Muscle layer of duodenum (tissue), 2 donors: ENCODE measurements around the gene VEGFD.

Experiments used
- H3K27ac ChIP-seq: one replicate; pipeline ENCODE4 v1.7.0; 2013; ENCODE audit warnings: mild to moderate bottlenecking, low read length
- H3K27me3 ChIP-seq: one replicate; pipeline ENCODE4 v1.7.0; 2013; ENCODE audit warnings: low read depth, mild to moderate bottlenecking, control low read depth, low read length
- H3K36me3 ChIP-seq, 2 donors: one replicate each; pipeline ENCODE4 v1.7.0; 2013; ENCODE audit warnings: low read length in 2 of 2, control low read depth in 1 of 2, mild to moderate bottlenecking in 1 of 2; ENCODE audit not compliant: insufficient read depth in 2 of 2, control insufficient read depth in 1 of 2
- H3K4me1 ChIP-seq, 2 donors: one replicate each; pipeline ENCODE4 v1.7.0; 2013; ENCODE audit warnings: low read length in 2 of 2, mild to moderate bottlenecking in 2 of 2, control low read depth in 1 of 2, moderate library complexity in 1 of 2; ENCODE audit not compliant: insufficient read depth in 2 of 2, control insufficient read depth in 1 of 2
- H3K4me3 ChIP-seq, 2 donors: one replicate each; pipeline ENCODE4 v1.7.0; 2013; ENCODE audit warnings: low read length in 2 of 2, low read depth in 1 of 2, mild to moderate bottlenecking in 1 of 2
- H3K9me3 ChIP-seq, 2 donors: one replicate each; pipeline ENCODE4 v1.7.0; 2013; ENCODE audit warnings: low read length in 2 of 2, control low read depth in 1 of 2, mild to moderate bottlenecking in 1 of 2; ENCODE audit not compliant: control insufficient read depth in 1 of 2
- donor health status: healthy.

Gene VEGFD

DNA sequence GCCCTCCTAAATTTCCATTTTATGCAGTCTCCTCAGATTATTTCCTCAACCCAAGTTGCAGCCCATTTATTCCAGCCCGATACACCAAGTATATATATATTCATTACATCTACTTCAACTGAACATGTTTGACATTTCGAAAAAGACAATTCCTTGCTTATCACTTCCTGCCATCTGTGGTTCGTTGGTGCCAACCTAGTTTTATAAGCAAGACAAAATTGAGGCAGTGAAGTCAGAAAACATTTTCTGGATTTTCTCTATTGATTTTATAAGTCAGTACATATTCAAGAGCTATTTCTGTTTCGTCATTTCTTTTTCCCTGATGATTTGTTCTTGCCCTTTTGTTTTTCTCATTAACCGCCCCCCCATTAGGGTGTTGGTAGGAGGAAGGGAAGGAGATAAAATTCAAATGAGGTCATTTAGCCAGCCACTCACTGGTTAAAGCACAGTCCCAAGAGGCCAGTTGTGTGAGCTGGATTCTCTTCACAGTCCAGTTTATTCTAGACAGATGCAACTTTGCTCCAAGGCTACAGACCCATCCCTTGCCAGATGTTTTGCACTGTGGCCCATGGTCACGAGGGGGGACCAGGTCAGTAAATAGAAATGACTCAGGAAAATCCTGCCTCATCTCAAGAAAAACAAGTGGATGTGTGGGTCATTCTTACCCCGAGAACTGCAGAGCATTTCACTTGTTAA lies 20.3 kb upstream of the VEGFD start:
- Histone ChIP-seq H3K27ac (no peak overlapping the region), H3K36me3 (no peaks in the 10 kb centered on the region), H3K27me3 (no peaks in the 10 kb centered on the region), H3K4me3 (no peak overlapping the region), H3K4me1 (peaks cover 0 to 4% of the 10 kb centered on the region in 2 donors), H3K9me3 (no peaks in the 10 kb centered on the region)

DNA sequence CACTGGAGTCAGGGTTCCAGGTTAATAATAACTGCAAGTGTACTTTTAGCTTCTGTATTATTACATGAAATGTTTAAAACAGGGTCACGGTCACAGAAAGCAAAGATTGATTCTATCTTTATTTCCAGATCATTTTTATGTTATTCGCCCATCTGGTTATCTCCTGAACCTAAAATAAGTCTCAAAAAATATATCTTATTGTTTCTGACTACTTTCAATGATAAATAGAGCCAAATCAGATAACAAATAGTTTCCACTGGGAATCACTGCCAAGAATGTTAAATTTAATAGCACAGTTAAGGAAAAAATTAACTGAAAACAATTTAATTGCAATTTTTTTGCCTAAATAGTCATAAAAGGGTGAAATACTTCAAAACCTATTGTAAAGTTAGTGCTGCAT lies 17.2 kb upstream of the VEGFD start:
- H3K4me3 ChIP-seq = no peak overlapping the region
- H3K36me3 ChIP-seq = no peaks in the 10 kb centered on the region
- no peaks in the 10 kb centered on the region for H3K27me3 ChIP-seq
- H3K27ac ChIP-seq = no peak overlapping the region
- peaks cover 0 to 4% of the 10 kb centered on the region in 2 donors for H3K4me1 ChIP-seq
- no peaks in the 10 kb centered on the region for H3K9me3 ChIP-seq

DNA sequence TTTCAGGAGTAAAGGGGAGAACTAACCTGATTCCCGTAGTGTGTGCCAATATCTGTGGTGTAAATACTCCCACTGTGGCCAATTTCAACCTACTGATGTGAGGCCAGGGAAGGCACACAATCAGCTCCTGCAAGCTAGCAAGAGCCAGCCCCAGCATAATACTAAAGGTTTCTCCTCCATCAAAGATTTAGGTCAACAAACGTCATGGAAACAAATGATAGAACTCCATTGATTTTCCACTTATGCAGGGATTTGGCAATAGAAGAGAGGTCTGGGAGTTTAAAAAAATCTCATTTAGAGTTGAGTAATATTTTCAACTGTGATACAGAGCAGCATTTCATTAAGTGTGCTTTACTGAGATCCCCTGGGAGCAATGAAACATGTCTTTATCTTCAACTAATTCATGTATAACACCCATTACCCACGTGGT lies 15.8 kb upstream of the VEGFD start:
- H3K9me3 ChIP-seq = no peaks in the 10 kb centered on the region
- no peak overlapping the region for H3K4me3 ChIP-seq
- H3K4me1 ChIP-seq = no peaks in the 10 kb centered on the region
- H3K36me3 ChIP-seq = no peaks in the 10 kb centered on the region
- no peak overlapping the region for H3K27ac ChIP-seq
- H3K27me3 ChIP-seq = no peaks in the 10 kb centered on the region

DNA sequence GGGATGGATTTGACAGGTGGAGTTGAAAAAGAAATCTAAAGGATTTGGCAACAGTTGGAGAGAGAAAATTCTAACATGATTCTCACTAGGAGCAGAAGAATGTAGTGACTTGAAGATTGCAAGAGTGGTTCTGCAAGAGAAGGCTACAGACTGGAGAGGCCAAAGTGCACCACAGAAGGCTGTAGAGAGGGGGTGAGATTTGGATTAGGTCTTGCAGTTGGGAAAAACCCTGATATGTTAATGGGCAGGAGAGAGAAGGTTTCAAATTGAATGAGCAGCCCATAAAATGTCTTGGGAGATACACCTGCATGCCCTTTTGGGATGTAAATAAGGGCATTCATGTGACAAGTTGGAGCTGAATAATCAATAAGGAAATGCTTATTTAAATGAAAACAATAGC lies 14.7 kb upstream of the VEGFD start:
- no peak overlapping the region for H3K27ac ChIP-seq
- no peak overlapping the region for H3K4me3 ChIP-seq
- no peaks in the 10 kb centered on the region for H3K36me3 ChIP-seq
- H3K4me1 ChIP-seq = no peaks in the 10 kb centered on the region
- no peaks in the 10 kb centered on the region for H3K9me3 ChIP-seq
- H3K27me3 ChIP-seq = no peaks in the 10 kb centered on the region

DNA sequence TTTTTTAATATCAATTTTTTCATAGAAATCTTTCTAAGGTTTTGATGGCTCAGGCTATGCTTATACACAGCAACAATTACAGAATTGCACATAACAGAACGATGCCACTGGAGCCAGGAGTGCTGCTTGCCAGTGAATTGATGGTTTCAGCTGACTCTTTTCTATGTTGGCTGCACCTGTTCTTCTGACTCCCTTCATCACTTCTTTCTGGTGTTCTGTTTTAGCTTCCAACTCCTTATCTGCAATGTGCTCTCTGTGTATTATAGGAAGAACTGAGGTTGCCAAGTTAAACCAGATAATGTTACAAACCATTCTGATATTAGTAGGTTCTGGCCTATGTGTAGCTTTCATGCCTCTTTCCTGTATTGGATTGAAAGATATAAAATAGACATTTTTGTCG lies 11.6 kb upstream of the VEGFD start:
- H3K4me3 ChIP-seq = no peak overlapping the region
- no peaks in the 10 kb centered on the region for H3K4me1 ChIP-seq
- no peaks in the 10 kb centered on the region for H3K9me3 ChIP-seq
- H3K27me3 ChIP-seq = no peaks in the 10 kb centered on the region
- H3K36me3 ChIP-seq = no peaks in the 10 kb centered on the region
- no peak overlapping the region for H3K27ac ChIP-seq

DNA sequence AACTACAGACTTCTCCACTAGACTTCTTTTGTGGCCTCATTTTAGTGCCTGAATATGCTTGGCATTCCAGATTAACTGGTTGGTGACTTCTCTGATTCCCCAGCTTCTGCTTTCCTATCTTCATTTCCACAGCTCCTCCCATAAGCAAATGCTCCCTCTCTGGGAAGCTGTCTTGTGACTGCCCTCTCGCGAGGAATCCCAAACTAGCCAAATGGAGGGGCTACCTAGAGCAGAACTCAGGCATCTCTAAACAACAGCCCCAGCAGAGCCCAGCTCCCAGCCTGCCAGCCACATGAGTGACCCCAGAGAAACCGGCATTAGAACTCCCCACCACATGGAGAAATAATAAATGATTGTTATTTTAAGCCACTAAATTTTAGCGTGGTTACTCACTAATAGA lies 7.6 kb upstream of the VEGFD start:
- H3K27me3 ChIP-seq = no peaks in the 10 kb centered on the region
- no peak overlapping the region for H3K27ac ChIP-seq
- no peak overlapping the region for H3K4me3 ChIP-seq
- no peaks in the 10 kb centered on the region for H3K36me3 ChIP-seq
- H3K4me1 ChIP-seq = no peaks in the 10 kb centered on the region
- no peaks in the 10 kb centered on the region for H3K9me3 ChIP-seq

DNA sequence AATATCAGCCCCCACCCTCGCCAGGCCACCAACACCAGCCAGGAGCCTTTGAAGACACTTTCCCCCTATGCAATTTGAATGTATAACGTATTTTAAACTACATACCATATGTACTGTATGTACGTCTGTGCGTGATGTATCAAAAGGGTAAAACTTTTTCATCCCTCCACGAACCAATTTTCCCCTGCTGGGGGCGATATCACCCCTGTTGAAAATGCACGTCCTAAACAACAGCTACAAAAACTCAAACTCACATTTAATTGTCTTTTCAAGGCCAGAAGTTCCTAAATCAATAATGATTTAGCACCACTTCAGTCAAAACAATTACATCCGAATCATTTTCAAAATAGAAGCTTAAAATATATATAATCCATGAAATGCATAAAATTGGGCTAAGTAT lies 1.4 kb downstream of the VEGFD start:
- Histone ChIP-seq H3K4me3 (no peak overlapping the region), H3K4me1 (no peaks in the 10 kb centered on the region), H3K27ac (no peak overlapping the region), H3K36me3 (no peaks in the 10 kb centered on the region), H3K27me3 (no peaks in the 10 kb centered on the region), H3K9me3 (no peaks in the 10 kb centered on the region)

DNA sequence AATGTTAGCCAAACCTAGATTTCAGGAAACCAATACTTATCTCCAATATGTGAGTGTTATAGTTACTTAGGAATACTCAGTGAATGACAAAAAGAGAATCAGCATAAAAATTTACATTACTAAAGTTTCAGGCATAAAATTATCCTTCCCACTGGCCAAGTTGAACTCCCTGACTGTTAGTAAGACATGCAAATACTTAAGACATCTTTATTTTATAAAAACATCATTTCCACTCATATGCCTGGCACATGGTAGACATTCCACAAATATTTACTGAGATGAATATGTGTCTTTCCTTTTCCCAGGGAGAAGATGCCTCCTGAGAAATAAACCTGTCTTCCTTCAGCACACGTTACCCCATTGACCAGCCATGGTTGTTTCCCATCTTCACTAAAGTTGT lies 7.3 kb downstream of the VEGFD start:
- Histone ChIP-seq H3K27ac (no peak overlapping the region), H3K27me3 (no peaks in the 10 kb centered on the region), H3K4me3 (no peak overlapping the region), H3K36me3 (no peaks in the 10 kb centered on the region), H3K9me3 (no peaks in the 10 kb centered on the region), H3K4me1 (no peaks in the 10 kb centered on the region)

DNA sequence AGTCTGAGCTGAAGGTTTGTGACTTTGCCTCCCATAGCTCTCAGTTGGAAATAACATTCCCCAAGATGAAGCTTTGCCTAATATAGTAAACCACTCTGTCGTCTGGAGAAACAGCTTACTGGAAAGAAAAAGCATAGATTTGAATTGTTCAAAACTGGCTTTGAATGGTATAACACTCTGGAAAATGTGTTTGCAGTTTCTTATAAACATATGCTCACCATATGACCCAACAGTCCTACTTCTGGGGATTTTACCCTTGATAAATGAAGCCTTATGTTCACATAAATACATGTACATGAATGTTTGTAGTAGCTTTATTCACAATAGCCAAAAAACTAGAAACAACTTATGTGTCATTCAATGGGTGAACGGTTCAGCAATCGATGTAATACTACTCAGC lies 10.2 kb downstream of the VEGFD start:
- H3K27me3 ChIP-seq = no peaks in the 10 kb centered on the region

DNA sequence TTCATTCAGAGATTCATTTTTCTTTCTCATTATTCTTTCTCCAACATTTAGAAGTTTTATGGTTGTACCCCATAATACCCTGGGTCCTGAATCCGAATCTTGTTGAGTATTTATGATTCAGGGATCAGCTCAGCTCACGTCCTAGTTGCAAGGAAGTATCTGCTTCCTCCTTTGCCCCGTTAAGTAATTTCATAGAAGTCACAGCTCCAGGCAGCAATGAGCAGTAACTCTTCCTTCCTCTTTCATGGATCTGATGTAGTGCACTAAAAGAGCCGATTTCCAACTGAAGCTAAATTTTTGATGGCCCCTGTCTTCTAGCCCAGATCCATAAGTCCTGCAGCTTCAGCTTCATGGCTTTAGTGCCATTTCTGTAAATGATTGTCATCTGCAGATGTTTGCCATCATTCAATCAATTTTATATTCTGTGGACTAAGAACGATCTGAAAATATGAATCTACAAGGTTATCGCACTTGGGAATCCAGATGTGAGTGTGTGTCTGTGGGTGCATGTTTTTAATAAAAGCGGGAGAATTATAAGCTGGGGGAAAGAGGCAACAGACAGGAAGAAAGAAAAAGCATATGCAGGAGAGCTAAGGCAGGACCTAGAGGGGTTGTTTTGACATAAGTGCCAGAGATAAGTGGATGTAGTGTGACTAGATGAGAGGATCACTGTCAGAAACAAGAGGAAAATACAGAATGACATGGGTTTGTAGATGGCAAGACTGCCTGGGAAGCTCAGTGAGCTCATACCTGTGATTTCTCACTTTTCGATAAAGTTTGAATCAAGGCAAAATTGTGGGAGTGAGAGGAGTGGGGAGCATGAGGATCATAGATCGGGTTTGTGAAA lies 17.5 kb downstream of the VEGFD start:
- H3K27ac ChIP-seq = no peak overlapping the region
- H3K27me3 ChIP-seq = no peaks in the 10 kb centered on the region
- H3K9me3 ChIP-seq = no peaks in the 10 kb centered on the region
- H3K4me3 ChIP-seq = no peak overlapping the region
- H3K36me3 ChIP-seq = no peaks in the 10 kb centered on the region
- no peaks in the 10 kb centered on the region for H3K4me1 ChIP-seq

More for the DNA sequence above, 10.2 kb downstream of the VEGFD start:
- no peaks in the 10 kb centered on the region for H3K36me3 ChIP-seq
- no peak overlapping the region for H3K4me3 ChIP-seq
- no peaks in the 10 kb centered on the region for H3K9me3 ChIP-seq
- H3K4me1 ChIP-seq = no peaks in the 10 kb centered on the region
- H3K27ac ChIP-seq = no peak overlapping the region

DNA sequence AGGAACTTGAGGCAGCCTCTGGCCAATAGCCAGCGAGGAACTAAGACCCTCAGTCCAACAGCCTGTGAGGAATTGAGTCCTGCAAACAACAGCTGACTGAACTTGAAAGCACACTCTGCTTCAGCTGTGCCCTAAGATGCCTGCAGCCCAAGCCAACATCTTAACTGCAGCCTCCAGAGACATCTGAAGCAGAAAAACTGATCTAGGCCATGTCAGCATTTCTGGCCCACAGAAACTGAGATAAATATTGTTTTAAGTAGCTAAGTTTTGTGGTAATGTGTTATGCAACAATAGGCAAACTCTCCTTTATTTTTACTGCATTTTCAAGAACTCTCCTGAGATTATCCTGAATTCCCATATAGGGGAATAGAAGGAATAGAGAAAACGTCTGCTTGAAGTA lies 24.5 kb downstream of the VEGFD start:
- Histone ChIP-seq H3K27me3 (no peaks in the 10 kb centered on the region), H3K4me3 (no peak overlapping the region), H3K4me1 (no peaks in the 10 kb centered on the region), H3K27ac (no peak overlapping the region), H3K36me3 (no peaks in the 10 kb centered on the region), H3K9me3 (no peaks in the 10 kb centered on the region)
